Posterior cingulate gyrus (tissue), 11 donors: ENCODE data around the gene C1orf52.

Experiments
- DNase-seq, 10 donors: peaks; one replicate each; pipeline versions ENCODE4 v3.0.0 to v3.0.0-alpha.2; 2020 to 2021; ENCODE audit warnings: mixed read lengths in 3 of 10
- intact Hi-C: fragments of 100-400 bp; cut with DNase I; formaldehyde crosslinking; loops from one replicate; pipeline ENCODE4 v1.15.1; 2023

The C1orf52 gene

DNA sequence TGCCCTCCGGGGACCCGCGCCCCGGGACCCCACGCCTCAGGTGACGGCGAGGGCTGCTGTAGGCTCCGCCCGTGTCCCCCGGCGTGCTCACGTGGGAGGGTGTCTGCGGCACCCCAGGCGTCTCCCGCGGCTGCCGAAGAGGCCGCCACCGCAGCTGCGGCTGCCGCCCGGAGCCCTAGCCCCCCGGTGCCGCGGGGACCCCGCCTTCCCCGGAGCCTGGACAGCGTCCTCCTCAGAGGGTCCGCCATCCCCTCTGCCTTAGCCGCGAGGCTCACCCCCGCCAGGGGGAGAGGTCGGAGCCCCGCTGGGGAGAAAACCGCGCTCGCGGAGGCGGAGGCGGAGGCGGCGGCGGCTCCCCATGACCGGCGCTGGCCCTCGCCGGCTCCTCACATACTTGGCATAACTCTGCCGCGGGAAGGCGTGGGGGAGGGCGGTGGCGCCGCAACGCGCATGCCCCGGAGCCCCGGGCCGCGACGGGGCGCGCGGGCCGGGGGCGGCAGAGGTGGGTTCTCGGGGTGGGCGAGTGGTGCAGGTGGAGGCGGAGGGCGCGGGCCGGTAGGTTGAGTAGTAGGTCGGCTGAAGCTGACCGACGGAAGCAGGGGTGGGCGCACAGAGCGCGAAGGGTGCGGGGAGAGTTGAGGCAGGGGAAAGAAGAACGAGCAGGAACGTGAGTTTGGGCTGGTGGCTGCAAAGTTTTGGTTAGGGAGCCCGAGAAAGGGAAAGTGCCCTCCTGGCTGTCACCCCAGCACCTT, 57.9 kb downstream of the C1orf52 start:
- peak in 9 of 10 donors; percentile 19 to 87 (median 45) for DNase-seq
- intact Hi-C loops: no loop called here

DNA sequence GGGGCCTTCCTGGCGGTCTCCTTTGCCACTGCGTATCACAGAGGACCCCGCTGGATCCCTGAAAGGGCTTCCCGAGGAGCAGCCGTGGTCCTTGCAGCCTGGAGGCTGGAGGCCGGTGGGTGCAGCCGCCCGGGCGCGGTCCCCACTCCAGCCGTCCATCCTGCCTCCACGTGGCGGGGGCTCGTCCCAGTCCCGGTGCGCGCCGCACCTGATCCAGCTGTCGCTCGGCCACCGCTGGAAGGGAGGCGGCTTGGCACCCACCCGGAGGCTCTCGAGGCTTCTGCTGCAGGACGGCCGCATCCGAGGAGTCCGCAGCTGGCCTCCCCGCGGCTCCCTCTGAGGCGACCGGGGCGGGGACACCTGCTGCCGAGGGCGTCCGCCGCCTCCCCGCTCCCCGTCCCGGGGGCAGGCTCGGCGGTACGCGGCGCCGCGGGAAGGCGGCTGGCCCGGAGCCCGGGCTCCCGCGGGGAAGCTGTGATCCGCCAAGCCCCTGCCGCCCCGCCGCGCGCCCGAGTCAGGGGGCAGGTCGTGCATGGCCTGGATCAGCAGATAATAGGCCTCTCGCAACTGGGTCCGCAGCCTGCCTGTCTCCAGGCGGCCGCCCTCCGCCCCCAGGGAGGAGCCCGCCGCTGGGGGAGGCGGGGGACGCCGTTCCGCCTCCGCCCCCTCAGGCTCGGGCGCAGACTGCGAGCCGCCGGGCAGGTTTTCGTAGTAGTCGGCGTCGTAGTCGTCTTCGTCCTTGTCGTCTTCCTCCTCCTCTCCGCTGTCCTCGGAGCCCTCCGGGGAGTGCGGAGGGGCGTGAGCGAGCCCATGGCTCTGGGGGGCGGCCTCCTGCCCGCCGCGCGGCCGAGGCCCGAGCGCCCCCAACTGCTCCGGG, 58.8 kb downstream of the C1orf52 start, which contains the start of gene SYDE2:
Gene SYDE2, minus strand, starts transcription at position 554 of the 877 bp plus-strand sequence. Its CDS starts 20 bp downstream, at position 534.
- intact Hi-C loops: no loop called here
- peak in 9 of 10 donors; percentile 19 to 91 (median 38) for DNase-seq
